IMR-90 (cell line): ENCODE measurements around the gene MBIP. TPM values are rescaled to one million over a fixed set of nuclear protein-coding genes. Genes with fewer than 3 reads are reported as not detected.
A peak's percentile ranks its signal among the peaks of the same experiment; 100 is the strongest.

Source experiments
- ATAC-seq: fragments of 200-7000 bp; cut with Tn5 transposase; 2 replicates; pipeline ENCODE4 v1.9.1; 2020; ENCODE audit warnings: low read depth, mild to moderate bottlenecking, moderate library complexity
- BruUV-seq: library from RNA; stranded (reverse); fragments of 400-500 nt; replicated peaks from 2 replicates; lab custom pipeline; 2021; lab: Mats Ljungman, UMichigan
- CTCF ChIA-PET: fragments of 300-600 bp; formaldehyde crosslinking; extraction: SDS; loops from one replicate; lab custom pipeline; 2021; ENCODE audit warnings: antibody characterized with exemption; lab: Yijun Ruan, JAX
- POLR2A ChIA-PET: fragments of 300-600 bp; sonication (Branson Sonifier 250); formaldehyde crosslinking; loops from one replicate; lab custom pipeline; 2022; ENCODE audit warnings: antibody characterized with exemption; ENCODE audit not compliant: unreplicated experiment; lab: Charles Lee
- DNase-seq: peaks from one replicate; pipeline ENCODE4 v3.0.0; 2013
- H2AFZ ChIP-seq: replicated peaks from 2 replicates; pipeline ENCODE3; 2013; ENCODE audit warnings: low read length, mild to moderate bottlenecking; ENCODE audit not compliant: poor library complexity
- H2AK5ac ChIP-seq: 2 replicates; pipeline ENCODE4 v1.6.1; 2013; ENCODE audit warnings: low read depth, low read length, inconsistent platforms
- H2AK9ac ChIP-seq: replicated peaks from 2 replicates; pipeline ENCODE3; 2013; ENCODE audit warnings: mild to moderate bottlenecking, low read depth, low read length, moderate library complexity; ENCODE audit not compliant: poor library complexity
- H2BK120ac ChIP-seq: 2 replicates; pipeline ENCODE4 v1.6.1; 2013; ENCODE audit warnings: low read depth, low read length, inconsistent platforms
- H2BK15ac ChIP-seq: 3 replicates; pipeline ENCODE4 v1.6.1; 2013; ENCODE audit warnings: low read depth, low read length, inconsistent platforms
- H2BK20ac ChIP-seq: 2 replicates; pipeline ENCODE4 v1.6.1; 2013; ENCODE audit warnings: low read depth, mild to moderate bottlenecking, inconsistent platforms, low read length, moderate library complexity
- H2BK5ac ChIP-seq: 2 replicates; pipeline ENCODE4 v1.6.1; 2013; ENCODE audit warnings: mild to moderate bottlenecking, low read depth, low read length, inconsistent platforms; ENCODE audit not compliant: poor library complexity, severe bottlenecking
- H3K14ac ChIP-seq: replicated peaks from 2 replicates; pipeline ENCODE4 v1.6.1; 2013; ENCODE audit warnings: low read depth, low read length, inconsistent platforms
- H3K18ac ChIP-seq: 2 replicates; pipeline ENCODE4 v1.6.1; 2013; ENCODE audit warnings: low read depth, low read length, control low read depth
- H3K23ac ChIP-seq: 2 replicates; pipeline ENCODE4 v1.6.1; 2013; ENCODE audit warnings: low read depth, low read length, inconsistent platforms
- H3K27ac ChIP-seq: 2 replicates; pipeline ENCODE4 v1.5.1; 2013; ENCODE audit warnings: mild to moderate bottlenecking, control low read depth, low read length; ENCODE audit not compliant: insufficient read depth
- H3K27me3 ChIP-seq: 2 replicates; pipeline ENCODE4 v1.6.1; 2013; ENCODE audit warnings: low read length; ENCODE audit not compliant: control insufficient read depth, insufficient read depth
- H3K36me3 ChIP-seq: 2 replicates; pipeline ENCODE4 v1.6.1; 2013; ENCODE audit warnings: low read length, mixed read lengths; ENCODE audit not compliant: control insufficient read depth, insufficient read depth
- H3K4ac ChIP-seq: 2 replicates; pipeline ENCODE4 v1.6.1; 2013; ENCODE audit warnings: low read depth, low read length, inconsistent platforms
- H3K4me1 ChIP-seq: 2 replicates; pipeline ENCODE4 v1.6.1; 2013; ENCODE audit warnings: low read length, mixed read lengths; ENCODE audit not compliant: control insufficient read depth, insufficient read depth
- H3K4me2 ChIP-seq: 2 replicates; pipeline ENCODE4 v1.6.1; 2013; ENCODE audit warnings: low read depth, mild to moderate bottlenecking, control low read depth, low read length, moderate library complexity
- H3K4me3 ChIP-seq: 2 replicates; pipeline ENCODE4 v1.5.1; 2013; ENCODE audit warnings: low read depth, mild to moderate bottlenecking, control low read depth, low read length, moderate library complexity; ENCODE audit not compliant: insufficient read depth
- H3K56ac ChIP-seq: 2 replicates; pipeline ENCODE4 v1.6.1; 2013; ENCODE audit warnings: low read length, inconsistent platforms; ENCODE audit not compliant: insufficient read depth; ENCODE audit errors: extremely low read depth
- H3K79me1 ChIP-seq, 2 experiments: 2 replicates each; pipeline ENCODE4 v1.6.1; 2013; ENCODE audit warnings: low read length in 2 of 2, inconsistent platforms in 1 of 2, low read depth in 1 of 2
- H3K9ac ChIP-seq: 2 replicates; pipeline ENCODE4 v1.6.1; 2013; ENCODE audit warnings: low read depth, low read length, control low read depth
- H3K9me1 ChIP-seq: 2 replicates; pipeline ENCODE4 v1.6.1; 2013; ENCODE audit warnings: low read length, inconsistent platforms; ENCODE audit not compliant: insufficient read depth
- H3K9me3 ChIP-seq: 2 replicates; pipeline ENCODE4 v1.6.1; 2013; ENCODE audit warnings: low read length; ENCODE audit not compliant: control insufficient read depth, insufficient read depth
- H4K20me1 ChIP-seq: 2 replicates; pipeline ENCODE4 v1.6.1; 2013; ENCODE audit warnings: low read length, inconsistent platforms; ENCODE audit not compliant: insufficient read depth
- H4K5ac ChIP-seq: 2 replicates; pipeline ENCODE4 v1.6.1; 2013; ENCODE audit warnings: mild to moderate bottlenecking, low read depth, low read length, control low read depth
- H4K8ac ChIP-seq, 2 experiments: 2 replicates each; pipeline ENCODE4 v1.6.1; 2013; ENCODE audit warnings: low read depth in 2 of 2, low read length in 2 of 2, control low read depth in 1 of 2, inconsistent platforms in 1 of 2
- H4K91ac ChIP-seq: 2 replicates; pipeline ENCODE4 v1.6.1; 2013; ENCODE audit warnings: low read depth, low read length, inconsistent platforms; ENCODE audit not compliant: insufficient read depth
- CEBPB ChIP-seq: IDR thresholded peaks from 2 replicates; pipeline ENCODE4 v1.6.1; 2012; ENCODE audit warnings: low read depth, low read length, improper control_type of control experiment
- RFX5 ChIP-seq: IDR thresholded peaks from 2 replicates; pipeline ENCODE4 v1.8.0; 2012; ENCODE audit warnings: low read depth, mild to moderate bottlenecking, low read length, moderate library complexity
- WGBS, 2 experiments: methylation state at CpG; one replicate each; pipeline versions ENCODE4 v1.1.5 to v1.1.7; 2013; ENCODE audit warnings: missing lambda C conversion rate in 2 of 2; ENCODE audit not compliant: insufficient read length in 1 of 2; ENCODE audit errors: extremely low coverage in 2 of 2; 5-methylcytosine and 5-hydroxymethylcytosine counted together
- dilution Hi-C: fragments of 300-500 bp; cut with HindIII; formaldehyde crosslinking; loops from one replicate; pipeline ENCODE4 v1.14.3; 2018; ENCODE audit warnings: low sequenced_read_pairs; ENCODE audit not compliant: unreplicated experiment
- in situ Hi-C: fragments of 300-500 bp; cut with MboI; formaldehyde crosslinking; loops from 3 replicates; pipeline ENCODE4 v1.14.3; 2019; ENCODE audit warnings: low sequenced_read_pairs, inconsistent platforms, mixed read lengths
- intact Hi-C: fragments of 100-400 bp; cut with micrococcal nuclease; formaldehyde crosslinking; loops from 2 replicates; pipeline ENCODE4 v1.10.0; 2022
- polyA plus RNA-seq, 3 experiments: library from polyadenylated mRNA; depleted of rRNA; stranded (reverse); fragments of >200 nt; gene quantifications; 2 replicates each; pipeline ENCODE4 v1.2.3, GENCODE V29; 2012; ENCODE audit warnings: low replicate concordance in 1 of 3
- total RNA-seq: library from RNA; depleted of rRNA; stranded (reverse); fragments of >200 nt; gene quantifications from 2 replicates; pipeline ENCODE4 v1.2.3, GENCODE V29; 2012

Gene MBIP
- total and polyA plus RNA-seq, 2 of the 4 experiments (the other 2 are of a cell fraction), result 9.3 to 17.4 TPM

DNA sequence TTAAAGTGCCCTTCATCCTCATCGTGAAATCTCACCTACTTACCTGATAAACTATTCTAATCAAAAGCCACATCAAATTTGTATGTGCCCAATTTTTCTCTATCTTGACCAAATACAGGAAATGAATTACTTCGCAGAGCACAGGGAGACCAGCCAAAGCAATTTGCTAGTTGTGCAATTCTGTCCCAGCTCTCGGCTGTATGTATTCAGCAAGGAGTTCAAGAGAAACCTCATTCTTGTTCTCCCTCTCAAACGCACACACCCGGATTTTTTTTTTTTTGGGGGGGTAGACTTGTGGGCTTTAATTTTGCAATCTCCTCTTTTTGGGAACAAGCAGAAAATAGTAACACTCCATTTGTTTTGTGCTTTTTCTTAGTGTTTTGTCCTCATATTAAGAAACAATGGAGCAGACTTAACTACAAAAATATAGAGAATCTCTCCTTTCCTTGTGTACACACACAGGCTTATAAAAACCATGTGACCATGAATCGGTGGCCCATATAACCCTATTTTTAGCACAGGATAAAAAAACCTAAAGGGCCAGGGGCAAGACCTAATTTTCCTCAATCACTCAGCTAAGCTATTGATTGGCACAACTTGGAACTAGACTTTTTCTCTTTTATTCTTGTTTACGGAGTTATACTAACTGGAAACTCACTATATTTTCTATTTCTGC lies 64.2 kb downstream of the MBIP start:
- dilution Hi-C loops (no loop called here), in situ Hi-C loops (no loop called here), intact Hi-C loops (no loop called here)
- H3K9me3 ChIP-seq, result no peaks in the 10 kb centered on the region
- POLR2A ChIA-PET, result interaction anchor here (0.7 kb wide), 1 partner anchor 217 kb away, joined by 3 read pairs; no protein-coding TSS in a partner anchor
- H2AK5ac ChIP-seq, result no peak overlapping the region
- no peak overlapping the region for H3K4ac ChIP-seq
- no peak overlapping the region for H3K4me2 ChIP-seq
- H3K4me3 ChIP-seq, result no peak overlapping the region
- no peak overlapping the region for H4K8ac ChIP-seq
- no peak overlapping the region for H4K5ac ChIP-seq
- DNase-seq, result no peak
- H3K56ac ChIP-seq, result no peak overlapping the region
- no peak overlapping the region for H4K91ac ChIP-seq
- H2AK9ac ChIP-seq, result no peak overlapping the region
- no peaks in the 10 kb centered on the region for H3K9me1 ChIP-seq
- no peak overlapping the region for H2BK5ac ChIP-seq
- H3K27me3 ChIP-seq, result peaks cover 16% of the 10 kb centered on the region
- H3K18ac ChIP-seq, result no peak overlapping the region
- H2BK15ac ChIP-seq, result no peak overlapping the region
- no peak overlapping the region for H2AFZ ChIP-seq
- CTCF ChIA-PET, result no interaction called here
- H3K9ac ChIP-seq, result no peak overlapping the region
- BruUV-seq, result no TSS peak
- H2BK20ac ChIP-seq, result no peak overlapping the region
- no peak overlapping the region for H3K14ac ChIP-seq
- no peak overlapping the region for H3K23ac ChIP-seq
- H3K36me3 ChIP-seq, result no peaks in the 10 kb centered on the region
- WGBS, 2 experiments, result 33% methylated on average over 1 of the region's 7 CpGs; no CpG with 5 or more reads in 1 of the 2 experiments
- no peaks in the 10 kb centered on the region for H3K4me1 ChIP-seq
- no peak for ATAC-seq
- TF ChIP-seq RFX5 (no peak), CEBPB (peak; percentile 33; the same call in 1 of the 2 replicates)
- H4K20me1 ChIP-seq, result no peaks in the 10 kb centered on the region
- no peak overlapping the region for H3K27ac ChIP-seq
- H3K79me1 ChIP-seq, result no peaks in the 10 kb centered on the region
- H2BK120ac ChIP-seq, result no peak overlapping the region
